HG03108 (cell line): Measurements from ENCODE around the gene ZNF735.
"Not testable (repeated sequence)": the region's sequence is repeated elsewhere in the genome, so short reads cannot be mapped to it uniquely, and the experiment has no call there.

Experiments
- ATAC-seq: cut with Tn5 transposase; IDR thresholded peaks from one replicate; pipeline ENCODE4 v1.9.1; 2021; ENCODE audit warnings: moderate library complexity; ENCODE audit not compliant: unreplicated experiment

Gene ZNF735

DNA sequence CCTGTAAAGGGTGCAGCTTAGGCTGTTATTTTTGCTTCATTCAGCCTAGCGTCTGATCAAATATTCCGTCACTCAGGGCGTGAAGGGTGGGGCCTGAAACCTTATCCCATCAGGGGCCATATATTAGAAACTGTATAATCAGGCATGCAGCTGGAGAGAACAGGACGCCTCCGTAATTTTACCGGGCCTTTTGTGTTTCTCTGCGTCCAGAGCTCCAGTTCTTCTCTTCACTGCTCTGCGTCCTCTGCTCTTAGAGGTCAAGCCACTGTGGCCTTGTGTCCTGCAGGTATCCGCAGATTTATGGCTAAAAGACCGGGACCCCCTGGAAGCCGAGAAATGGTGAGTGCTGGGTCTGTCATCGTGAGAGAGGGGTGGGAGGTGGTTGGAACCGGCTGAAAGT, at the start of gene ZNF735:
Gene ZNF735 (plus strand): TSS at position 301 of the 400 bp plus-strand sequence. CDS start 0 bp downstream, at position 301.
- ATAC-seq: no peak

- ATAC-seq: not testable (repeated sequence)
Observed at GRCh38 chr7:64170974-64171373, 36.0 kb upstream of the ZNF735 start.

- no peak for ATAC-seq
Observed at GRCh38 chr7:64174328-64174727, 32.7 kb upstream of the ZNF735 start.

GRCh38 chr7:64174941-64175340, 32.1 kb upstream of the ZNF735 start:
- ATAC-seq: no peak

- ATAC-seq: no peak
Observed at GRCh38 chr7:64180989-64181388, 26.0 kb upstream of the ZNF735 start.

- no peak for ATAC-seq
Observed at GRCh38 chr7:64181586-64181985, 25.4 kb upstream of the ZNF735 start.

- ATAC-seq: no peak
Observed at GRCh38 chr7:64182036-64182790, 24.8 kb upstream of the ZNF735 start.

DNA sequence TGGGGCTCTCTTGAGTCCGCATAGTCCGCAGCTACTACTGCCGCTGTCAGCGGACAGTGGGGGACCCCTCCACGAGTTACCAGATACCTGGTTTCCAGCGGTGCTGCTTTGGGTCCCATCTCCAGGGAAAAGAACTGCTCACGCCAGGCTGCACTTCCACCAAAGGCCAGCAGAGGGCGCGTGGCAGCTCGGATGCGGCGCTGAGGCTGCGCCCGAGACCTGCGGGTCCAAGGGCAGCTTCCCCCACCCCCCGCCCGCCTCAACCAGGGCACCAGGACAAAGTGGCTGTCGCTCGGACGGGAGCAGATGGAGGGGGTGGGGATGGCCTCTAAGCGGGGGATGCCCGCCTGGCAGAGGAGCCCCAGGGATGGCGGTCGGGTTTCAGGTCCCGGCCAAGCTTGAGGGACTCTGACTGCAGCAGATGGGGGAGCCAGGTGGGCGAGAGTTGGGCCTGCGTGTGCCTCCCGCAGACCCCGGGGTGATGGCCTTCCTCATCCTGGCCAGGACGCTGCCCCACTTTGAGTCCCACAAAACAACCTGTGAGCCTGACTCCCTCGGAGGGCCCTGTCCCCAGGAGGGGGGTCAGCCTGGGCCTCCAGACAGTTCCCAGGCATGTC, 23.8 kb upstream of the ZNF735 start:
- ATAC-seq: no peak

GRCh38 chr7:64183827-64184372, 23.1 kb upstream of the ZNF735 start:
- ATAC-seq: no peak

- ATAC-seq: no peak
Observed at GRCh38 chr7:64184376-64184775, 22.6 kb upstream of the ZNF735 start.

DNA sequence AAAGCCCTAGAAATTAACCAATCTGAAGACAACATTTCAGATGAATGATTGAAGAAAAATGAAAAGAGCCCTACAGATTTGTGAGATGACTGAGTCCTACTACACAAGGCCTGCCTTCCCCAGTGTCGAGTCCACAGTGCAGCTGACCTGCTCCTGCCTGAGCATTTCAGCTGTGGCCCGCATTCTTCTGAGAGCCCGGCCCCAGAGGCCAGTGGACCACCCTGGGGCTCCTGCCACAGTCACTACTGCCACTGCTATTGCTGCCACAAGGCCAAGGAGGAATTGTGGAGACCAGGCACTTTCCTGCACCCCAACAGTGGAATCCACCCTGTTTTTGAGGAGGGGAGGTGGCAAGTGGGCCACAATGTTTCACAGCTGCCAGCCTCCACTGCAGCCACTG, 19.6 kb upstream of the ZNF735 start:
- no peak for ATAC-seq

DNA sequence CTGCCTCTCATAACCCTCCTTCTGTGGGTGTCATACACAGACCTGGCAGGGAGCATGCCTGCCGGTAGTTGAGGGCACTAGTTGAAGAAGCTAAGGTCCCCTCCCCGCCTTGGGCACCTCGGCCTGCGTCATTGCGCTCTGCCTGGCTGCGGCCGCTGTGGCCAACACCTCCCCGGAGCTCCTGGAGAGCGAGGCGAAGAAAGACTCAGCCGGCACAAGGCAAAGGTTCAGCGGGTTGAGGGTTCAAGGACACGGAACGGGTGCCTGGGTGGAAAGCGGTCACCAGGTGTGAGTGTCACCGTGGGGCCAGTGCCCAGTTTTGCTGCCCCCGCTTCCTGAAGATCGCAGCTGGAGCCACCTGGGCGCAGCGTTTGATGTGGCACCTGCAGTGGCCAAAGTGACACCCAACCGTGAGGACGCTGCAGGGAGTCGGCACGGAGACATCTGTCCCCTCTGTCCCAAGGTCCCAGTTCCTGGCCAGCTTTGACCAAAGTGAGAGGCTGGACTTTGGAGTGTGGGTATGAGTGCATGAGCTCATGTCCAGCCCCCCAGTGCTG, 14.8 kb upstream of the ZNF735 start:
- no peak for ATAC-seq

DNA sequence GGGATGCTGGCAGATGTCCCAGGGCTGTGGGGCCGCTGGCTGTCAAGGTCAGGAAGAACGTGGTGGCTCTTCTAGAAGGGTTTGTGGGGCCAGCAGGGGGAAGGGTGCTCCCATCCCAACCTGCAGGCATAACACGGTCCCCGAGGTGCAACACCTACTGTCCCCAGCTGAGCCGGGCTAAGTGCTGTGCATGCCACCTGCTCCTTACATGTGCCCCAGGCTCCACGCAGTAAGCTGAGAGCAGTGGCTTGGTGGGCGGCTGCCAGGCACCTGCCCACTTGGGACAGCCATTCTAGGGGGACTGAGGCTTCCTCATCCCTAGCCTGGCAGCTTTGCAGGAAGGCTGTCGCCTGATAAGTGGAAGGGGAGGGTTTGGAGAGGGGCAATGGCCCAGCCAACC, 14.2 kb upstream of the ZNF735 start:
- ATAC-seq: no peak

- not testable (repeated sequence) for ATAC-seq
Observed at GRCh38 chr7:64219710-64220298, 12.8 kb downstream of the ZNF735 start.

GRCh38 chr7:64223366-64223765, 16.4 kb downstream of the ZNF735 start:
- ATAC-seq: no peak

DNA sequence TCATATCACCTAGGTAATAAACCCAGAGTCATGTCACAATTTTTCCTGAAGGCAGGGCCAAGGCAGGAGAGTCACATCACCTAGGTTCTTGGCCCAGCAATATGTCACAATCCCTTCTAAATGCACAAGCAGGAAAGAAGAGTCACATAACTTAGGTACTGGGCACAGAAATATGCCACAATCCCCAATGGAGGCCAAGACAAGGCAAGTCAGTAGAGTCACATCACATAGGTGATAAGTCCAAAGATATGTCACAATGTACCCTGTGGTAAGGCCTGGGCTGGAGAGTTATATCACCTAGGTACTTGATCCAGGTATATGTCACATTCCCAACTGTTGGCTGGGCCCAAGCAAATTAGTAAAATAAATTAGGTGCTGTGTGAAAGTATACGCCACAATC, 21.2 kb downstream of the ZNF735 start, which contains the start of gene ZNF679:
Gene ZNF679 (plus strand): TSS at position 301 of the 400 bp plus-strand sequence. CDS start 20,644 bp downstream, outside the sequence.
- ATAC-seq: not testable (repeated sequence)

DNA sequence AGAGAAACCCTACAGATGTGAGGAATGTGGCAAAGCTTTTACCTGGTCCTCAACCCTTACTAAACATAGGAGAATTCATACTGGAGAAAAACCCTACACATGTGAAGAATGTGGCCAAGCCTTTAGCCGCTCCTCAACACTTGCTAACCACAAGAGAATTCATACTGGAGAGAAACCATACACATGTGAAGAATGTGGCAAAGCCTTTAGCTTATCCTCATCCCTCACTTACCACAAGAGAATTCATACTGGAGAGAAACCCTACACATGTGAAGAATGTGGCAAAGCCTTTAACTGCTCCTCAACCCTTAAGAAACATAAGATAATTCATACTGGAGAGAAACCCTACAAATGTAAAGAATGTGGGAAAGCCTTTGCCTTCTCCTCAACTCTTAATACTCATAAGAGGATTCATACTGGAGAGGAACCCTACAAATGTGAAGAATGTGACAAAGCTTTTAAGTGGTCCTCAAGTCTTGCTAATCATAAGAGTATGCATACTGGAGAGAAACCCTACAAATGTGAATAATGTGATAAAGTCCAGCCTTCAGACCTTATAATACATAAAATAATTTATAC, 59.4 kb downstream of the ZNF735 start:
- ATAC-seq: no peak
